ENCODE data around the gene RASL11B.

- TF ChIP-seq CTCF (IDR thresholded peaks at IDR 0.05; ENCODE audit: low read depth, low read length) (no peak), POLR2A (IDR thresholded peaks at IDR 0.05; ENCODE audit: extremely low read depth, insufficient read length) (no peak)
Measured at GRCh38 chr4:52861879-52862616, at the start of gene RASL11B.
